HG02678 (cell line): ENCODE data around the gene MAPK6.
A peak's percentile ranks its signal among the peaks of the same experiment; 100 is the strongest.

ENCODE experiments used
- ATAC-seq: cut with Tn5 transposase; IDR thresholded peaks from one replicate; pipeline ENCODE4 v1.9.1; 2021; ENCODE audit warnings: mild to moderate bottlenecking, moderate library complexity; ENCODE audit not compliant: unreplicated experiment

Gene MAPK6

DNA sequence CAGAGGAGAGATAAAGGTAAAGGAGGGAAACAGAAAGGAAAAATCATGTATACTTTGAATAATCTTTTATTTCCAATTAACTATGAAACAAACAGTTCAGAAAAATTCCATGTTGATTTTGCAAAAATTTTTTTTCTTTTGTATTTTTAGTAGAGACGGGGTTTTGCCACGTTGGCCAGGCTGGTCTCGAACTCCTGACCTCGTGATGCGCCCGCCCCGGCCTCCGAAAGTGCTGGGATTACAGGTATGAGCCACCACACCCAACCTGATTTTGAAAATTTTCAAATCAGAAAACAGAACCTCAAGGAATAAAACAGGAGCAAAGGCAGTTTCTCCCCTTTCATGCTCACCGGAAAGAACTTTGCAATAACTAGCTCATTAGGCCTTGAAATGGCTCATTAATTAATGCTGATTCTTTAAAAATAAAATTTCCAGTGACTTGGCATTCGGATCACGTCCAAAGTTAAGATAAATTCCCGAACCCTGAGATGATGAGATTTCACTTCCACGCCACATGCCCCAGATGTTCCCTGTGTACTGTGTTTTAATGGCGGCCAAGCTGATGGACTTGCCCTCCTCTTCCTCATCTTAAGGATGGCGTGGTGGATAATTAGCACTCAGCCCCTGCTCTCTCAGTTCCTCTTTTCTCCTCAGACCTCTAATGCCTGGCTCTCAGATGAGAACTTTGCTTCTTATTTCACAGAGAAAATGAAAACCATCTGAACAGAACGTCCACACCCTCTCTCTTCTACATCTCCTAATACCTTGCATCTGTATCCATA is 82.7 kb downstream of the MAPK6 start:
- ATAC-seq = peak; percentile 37

- ATAC-seq = no peak
Observed at GRCh38 chr15:52102463-52102862, 83.4 kb downstream of the MAPK6 start.

DNA sequence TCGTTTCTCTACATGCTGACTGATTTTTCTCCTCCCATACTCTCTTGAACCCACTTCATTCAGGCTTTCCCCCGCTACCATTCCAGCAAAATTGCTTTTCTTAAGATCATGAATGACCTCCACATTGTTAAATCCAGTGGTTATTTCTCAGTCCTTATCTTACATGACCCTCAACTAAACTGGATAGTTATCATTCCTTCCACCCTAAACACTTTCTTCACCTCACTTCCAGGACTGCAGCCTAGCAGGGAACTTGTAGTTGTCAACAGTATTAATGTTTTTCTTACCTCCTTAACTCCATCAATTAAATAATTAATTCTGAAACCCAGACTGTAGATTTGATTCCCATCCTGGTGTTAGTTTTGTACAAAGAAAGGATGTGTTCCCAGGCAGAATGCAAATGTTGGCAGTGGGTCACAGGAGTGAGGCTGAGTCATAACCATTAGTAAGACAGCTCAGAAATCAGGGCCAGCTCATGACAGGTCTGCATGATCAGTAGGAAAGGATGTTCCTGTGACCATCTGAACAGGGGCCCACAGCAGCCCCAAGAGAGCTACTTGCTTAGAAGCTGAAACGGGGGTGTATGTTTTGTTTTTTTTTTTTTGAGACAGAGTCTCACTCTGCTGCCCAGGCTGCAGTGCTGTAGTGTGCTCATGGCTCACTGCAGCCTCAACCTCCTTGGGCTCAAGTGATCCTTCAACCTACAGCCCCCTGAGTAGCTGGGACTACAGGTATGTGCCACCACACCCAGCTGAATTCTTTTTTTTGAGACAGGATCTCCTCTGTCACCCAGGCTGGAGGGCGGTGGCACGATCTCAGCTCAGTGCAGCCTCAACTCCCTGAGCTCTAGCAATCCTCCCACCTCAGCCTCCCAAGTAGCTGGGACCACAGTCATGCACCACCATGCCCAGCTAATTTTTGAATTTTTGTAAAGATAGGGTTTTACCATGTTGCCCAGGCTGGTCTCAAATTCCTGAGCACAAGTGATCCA is 84.5 kb downstream of the MAPK6 start:
- ATAC-seq = peak; percentile 51

- peak; percentile 37 for ATAC-seq
Observed at GRCh38 chr15:52104532-52105004, 85.5 kb downstream of the MAPK6 start.

- no peak for ATAC-seq
Observed at GRCh38 chr15:52105846-52106245, 86.8 kb downstream of the MAPK6 start.

GRCh38 chr15:52106641-52107040 is 87.6 kb downstream of the MAPK6 start:
- ATAC-seq = no peak

GRCh38 chr15:52107238-52107637 is 88.2 kb downstream of the MAPK6 start:
- no peak for ATAC-seq

- ATAC-seq = peak; percentile 47
Observed at GRCh38 chr15:52109559-52110451, 90.8 kb downstream of the MAPK6 start.

- ATAC-seq = peak; percentile 4
Observed at GRCh38 chr15:52111517-52112202, 92.6 kb downstream of the MAPK6 start.

DNA sequence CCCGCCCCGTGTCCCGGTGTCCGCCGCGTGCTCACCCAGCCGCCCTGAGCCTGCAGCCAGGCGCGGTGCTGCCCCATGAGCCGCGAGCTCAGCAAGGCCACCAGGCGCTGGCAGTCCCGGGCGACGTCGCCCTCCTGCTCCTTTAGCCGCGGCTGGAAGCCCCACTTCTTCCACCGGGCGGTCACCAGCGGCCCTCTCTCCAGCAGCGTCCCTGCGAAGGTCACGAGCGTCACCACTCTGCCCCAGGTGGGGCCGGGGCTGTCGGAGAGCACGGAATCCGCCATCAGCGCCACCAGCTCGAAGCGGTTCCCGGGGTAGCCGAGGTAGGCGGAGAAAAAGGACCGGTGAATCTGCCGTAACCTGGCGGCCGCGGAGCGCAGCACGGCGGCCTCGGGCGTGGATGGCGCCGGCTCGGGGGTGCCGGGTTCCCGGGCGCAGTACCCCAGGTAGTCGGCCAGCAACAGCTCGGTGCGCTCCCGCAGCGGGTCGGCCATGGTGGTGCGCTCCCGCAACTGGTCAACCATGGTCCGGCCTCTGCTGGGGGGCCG is 93.3 kb downstream of the MAPK6 start:
- peak; percentile 41 for ATAC-seq

- no peak for ATAC-seq
Observed at GRCh38 chr15:52113235-52113634, 94.2 kb downstream of the MAPK6 start.

GRCh38 chr15:52113708-52114107 is 94.7 kb downstream of the MAPK6 start:
- no peak for ATAC-seq

DNA sequence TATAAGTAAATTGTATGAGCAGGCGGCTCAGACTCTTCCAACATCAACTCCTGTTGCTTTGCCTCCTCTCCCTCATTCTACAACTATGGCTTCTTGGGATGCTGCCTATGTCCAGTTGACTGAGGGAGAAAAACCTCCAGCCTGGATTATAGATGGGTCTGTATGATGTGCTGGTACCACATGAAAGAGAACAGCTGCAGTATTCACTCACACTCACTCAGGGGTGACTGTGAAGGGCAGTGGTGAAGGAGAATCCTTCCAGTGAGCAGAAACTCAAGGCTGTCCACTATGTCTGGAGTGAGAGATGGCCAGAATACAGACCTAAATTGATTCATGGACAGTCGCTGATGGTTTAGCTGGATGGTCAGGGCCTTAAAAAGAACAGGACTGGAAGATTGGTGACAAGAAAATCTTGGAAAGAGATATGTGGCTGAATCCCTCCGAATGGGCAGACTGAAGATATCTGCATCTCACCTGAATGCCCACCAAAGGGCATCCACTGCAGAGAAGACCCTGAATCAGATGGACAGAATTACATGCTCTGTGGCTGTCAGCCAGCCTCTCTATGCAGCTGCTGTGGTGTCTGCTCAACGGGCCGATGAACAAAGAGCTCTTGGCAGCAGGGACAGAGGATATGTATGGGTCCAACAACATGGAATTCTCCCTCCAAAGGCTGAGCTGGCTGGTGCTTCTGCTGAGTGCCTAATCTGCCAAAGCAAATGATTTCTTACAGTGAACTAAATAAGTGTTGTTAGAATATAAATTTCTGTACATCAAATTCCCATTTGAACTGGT is 95.4 kb downstream of the MAPK6 start:
- no peak for ATAC-seq

- no peak for ATAC-seq
Observed at GRCh38 chr15:52115598-52116427, 96.8 kb downstream of the MAPK6 start.
